Activated CD8-positive, alpha-beta T cell treated with anti-CD3 and anti-CD28 coated beads, Interleukin-2, amount 10 ng/mL, durations not matched to agents 7 days and 5 days (primary cell): ENCODE measurements around the gene RNF121. TPM values are rescaled to one million over a fixed set of nuclear protein-coding genes. Genes with fewer than 3 reads are reported as not detected.

Source experiments
- ATAC-seq: fragments of 150-1000 bp; cut with Tn5 transposase; one replicate; pipeline ENCODE4 v1.10.0; 2021; ENCODE audit warnings: moderate library complexity
- CTCF ChIA-PET: fragments of 350-600 bp; sonication (Branson Sonifier 250); formaldehyde crosslinking; loops from one replicate; lab custom pipeline; 2021; ENCODE audit warnings: antibody characterized with exemption; lab: Charles Lee
- POLR2A ChIA-PET: fragments of 350-600 bp; sonication (Branson Sonifier 250); formaldehyde crosslinking; loops from one replicate; lab custom pipeline; 2021; ENCODE audit warnings: antibody characterized with exemption; lab: Charles Lee
- DNase-seq: peaks from one replicate; pipeline ENCODE4 v3.0.0-alpha.2; 2020
- H3K27ac Mint-ChIP-seq: one replicate; pipeline ENCODE4 v1.8.0; 2021; ENCODE audit warnings: mild to moderate bottlenecking, mixed read lengths
- H3K27me3 Mint-ChIP-seq: one replicate; pipeline ENCODE4 v1.8.0; 2021; ENCODE audit warnings: low read depth, mixed read lengths
- H3K36me3 Mint-ChIP-seq: one replicate; pipeline ENCODE4 v1.8.0; 2021; ENCODE audit warnings: low read depth, mixed read lengths
- H3K4me1 Mint-ChIP-seq: one replicate; pipeline ENCODE4 v1.8.0; 2021; ENCODE audit warnings: low read depth, mixed read lengths
- H3K4me3 Mint-ChIP-seq: one replicate; pipeline ENCODE4 v1.8.0; 2021; ENCODE audit warnings: mild to moderate bottlenecking, mixed read lengths
- H3K9me3 Mint-ChIP-seq: one replicate; pipeline ENCODE4 v1.8.0; 2022; ENCODE audit warnings: mixed read lengths; ENCODE audit not compliant: insufficient read depth
- total RNA-seq, 2 experiments: library from RNA; stranded (reverse); gene quantifications; one replicate each; pipeline ENCODE4 v1.2.3, GENCODE V29; 2021

RNF121 gene
- total RNA-seq, 2 experiments from 2014 or later = 24.8 to 29.9 TPM

GRCh38 chr11:72040491-72041363 is 111.9 kb downstream of the RNF121 start:
- Mint-ChIP-seq H3K27me3 (no peaks in the 10 kb centered on the region), H3K27ac (no peak overlapping the region), H3K36me3 (peaks cover 28% of the 10 kb centered on the region), H3K4me1 (peaks cover 7% of the 10 kb centered on the region), H3K4me3 (no peak overlapping the region), H3K9me3 (no peaks in the 10 kb centered on the region)
- ChIA-PET POLR2A (interaction anchor here (0.7 to 2.7 kb wide), 15 partner anchors 10 to 183 kb away, joined by 3 to 18 read pairs (median 5); partner anchors contain the start of genes ANAPC15, NUMA1, RNF121 and XNDC1N), CTCF (interaction anchor here (0.7 to 4.4 kb wide), 12 partner anchors 10 to 390 kb away, joined by 3 to 58 read pairs (median 4); no protein-coding TSS in a partner anchor)
- peak; percentile 68 for ATAC-seq
- peak; percentile 73 for DNase-seq

- no peak overlapping the region for H3K27ac Mint-ChIP-seq
- H3K27me3 Mint-ChIP-seq = no peaks in the 10 kb centered on the region
- ATAC-seq = peak; percentile 43
- H3K4me3 Mint-ChIP-seq = no peak overlapping the region
- DNase-seq = peak; percentile 40
- peaks cover 24% of the 10 kb centered on the region for H3K36me3 Mint-ChIP-seq
- H3K9me3 Mint-ChIP-seq = no peaks in the 10 kb centered on the region
- ChIA-PET CTCF (interaction anchor here (1.3 to 4.4 kb wide), 5 partner anchors 10 to 389 kb away, joined by 3 to 58 read pairs (median 9); no protein-coding TSS in a partner anchor), POLR2A (interaction anchor here (2.7 kb wide), 1 partner anchor 37 kb away, joined by 18 read pairs; the partner anchor contains the start of gene NUMA1)
- peaks cover 6% of the 10 kb centered on the region for H3K4me1 Mint-ChIP-seq
Observed at GRCh38 chr11:72041364-72042063, 112.7 kb downstream of the RNF121 start.

GRCh38 chr11:72042064-72042745 is 113.4 kb downstream of the RNF121 start:
- ATAC-seq (no peak), DNase-seq (no peak)
- Mint-ChIP-seq H3K4me3 (no peak overlapping the region), H3K27me3 (no peaks in the 10 kb centered on the region), H3K27ac (no peak overlapping the region), H3K9me3 (no peaks in the 10 kb centered on the region), H3K4me1 (no peaks in the 10 kb centered on the region), H3K36me3 (peaks cover 20% of the 10 kb centered on the region)
- POLR2A ChIA-PET = no interaction called here
- CTCF ChIA-PET = interaction anchor here (1.3 to 2.5 kb wide), 3 partner anchors 9 to 36 kb away, joined by 3 to 9 read pairs (median 3); no protein-coding TSS in a partner anchor

- no peak overlapping the region for H3K4me3 Mint-ChIP-seq
- no peaks in the 10 kb centered on the region for H3K9me3 Mint-ChIP-seq
- no peak overlapping the region for H3K27ac Mint-ChIP-seq
- no peaks in the 10 kb centered on the region for H3K27me3 Mint-ChIP-seq
- POLR2A ChIA-PET = no interaction called here
- H3K4me1 Mint-ChIP-seq = no peaks in the 10 kb centered on the region
- ATAC-seq (no peak), DNase-seq (no peak)
- CTCF ChIA-PET = interaction anchor here (3.2 kb wide), 1 partner anchor 20 kb away, joined by 17 read pairs; no protein-coding TSS in a partner anchor
- peaks cover 37% of the 10 kb centered on the region for H3K36me3 Mint-ChIP-seq
Observed at GRCh38 chr11:72045849-72046248, 117.0 kb downstream of the RNF121 start.

Other genes with a start within 250 kb of the RNF121 start
- gene DEFB108B, start 95.8 kb upstream of the RNF121 start, total RNA-seq = not detected
- not detected for gene DEFB131B, start 50.6 kb upstream of the RNF121 start, total RNA-seq
- 10 to 100 TPM; 19.1 to 21.2 TPM for gene XNDC1N, start 452 bp upstream of the RNF121 start, total RNA-seq
- 10 to 100 TPM; 15.9 to 16.2 TPM for gene IL18BP, start 69.9 kb downstream of the RNF121 start, total RNA-seq
- 100 to 1,000 TPM; 198 to 199 TPM for gene NUMA1, start 151.5 kb downstream of the RNF121 start, total RNA-seq
- gene LRRC51, start 151.8 kb downstream of the RNF121 start, total RNA-seq = 1 to 10 TPM; 6.9 to 7.0 TPM
- gene LAMTOR1, start 174.3 kb downstream of the RNF121 start, total RNA-seq = 10 to 100 TPM; 72.7 to 77.0 TPM
- gene TOMT, start 176.9 kb downstream of the RNF121 start, total RNA-seq = not detected
- 10 to 100 TPM; 62.9 to 69.5 TPM for gene ANAPC15, start 183.6 kb downstream of the RNF121 start, total RNA-seq
- not detected for gene FOLR3, start 206.7 kb downstream of the RNF121 start, total RNA-seq